Activated CD4-positive, alpha-beta T cell treated with anti-CD3 and anti-CD28 coated beads for 36 hours (primary cell): Measurements from ENCODE around the gene LIFR. TPM values are rescaled to one million over a fixed set of nuclear protein-coding genes. Genes with fewer than 3 reads are reported as not detected.

Experiments
- ATAC-seq: fragments of 200-7000 bp; cut with Tn5 transposase; one replicate; pipeline ENCODE4 v1.10.0; 2021; ENCODE audit warnings: mild to moderate bottlenecking, moderate library complexity
- CTCF ChIA-PET: fragments of 350-600 bp; sonication (Branson Sonifier 250); formaldehyde crosslinking; loops from one replicate; lab custom pipeline; 2021; ENCODE audit warnings: antibody characterized with exemption; lab: Charles Lee
- POLR2A ChIA-PET: fragments of 350-600 bp; sonication (Branson Sonifier 250); formaldehyde crosslinking; loops from one replicate; lab custom pipeline; 2021; ENCODE audit warnings: antibody characterized with exemption, inconsistent platforms; lab: Charles Lee
- DNase-seq: peaks from one replicate; pipeline ENCODE4 v3.0.0-alpha.2; 2020
- H3K27ac Mint-ChIP-seq: one replicate; pipeline ENCODE4 v1.8.0; 2021; ENCODE audit warnings: mixed read lengths
- H3K27me3 Mint-ChIP-seq: one replicate; pipeline ENCODE4 v1.8.0; 2021; ENCODE audit warnings: mixed read lengths
- H3K36me3 Mint-ChIP-seq: one replicate; pipeline ENCODE4 v1.8.0; 2021; ENCODE audit warnings: low read depth, mixed read lengths
- H3K4me1 Mint-ChIP-seq: one replicate; pipeline ENCODE4 v1.8.0; 2021; ENCODE audit warnings: mixed read lengths
- H3K4me3 Mint-ChIP-seq: one replicate; pipeline ENCODE4 v1.8.0; 2021; ENCODE audit warnings: mild to moderate bottlenecking, moderate library complexity, mixed read lengths
- H3K9me3 Mint-ChIP-seq: one replicate; pipeline ENCODE4 v1.8.0; 2021; ENCODE audit warnings: low read depth, mixed read lengths
- intact Hi-C, 2 experiments: fragments of 100-400 bp; cut with DNase I in 1 of 2; cut with micrococcal nuclease in 1 of 2; formaldehyde crosslinking; loops; one replicate each; pipeline versions ENCODE4 v1.14.2 to v1.15.1; 2022 to 2024; cut with DNase I, micrococcal nuclease
- total RNA-seq, 2 experiments: library from RNA; stranded (reverse); gene quantifications; one replicate each; pipeline ENCODE4 v1.2.3, GENCODE V29; 2021

Gene LIFR
- total RNA-seq, 2 experiments from 2014 or later, result 0.09 to 0.14 TPM

DNA sequence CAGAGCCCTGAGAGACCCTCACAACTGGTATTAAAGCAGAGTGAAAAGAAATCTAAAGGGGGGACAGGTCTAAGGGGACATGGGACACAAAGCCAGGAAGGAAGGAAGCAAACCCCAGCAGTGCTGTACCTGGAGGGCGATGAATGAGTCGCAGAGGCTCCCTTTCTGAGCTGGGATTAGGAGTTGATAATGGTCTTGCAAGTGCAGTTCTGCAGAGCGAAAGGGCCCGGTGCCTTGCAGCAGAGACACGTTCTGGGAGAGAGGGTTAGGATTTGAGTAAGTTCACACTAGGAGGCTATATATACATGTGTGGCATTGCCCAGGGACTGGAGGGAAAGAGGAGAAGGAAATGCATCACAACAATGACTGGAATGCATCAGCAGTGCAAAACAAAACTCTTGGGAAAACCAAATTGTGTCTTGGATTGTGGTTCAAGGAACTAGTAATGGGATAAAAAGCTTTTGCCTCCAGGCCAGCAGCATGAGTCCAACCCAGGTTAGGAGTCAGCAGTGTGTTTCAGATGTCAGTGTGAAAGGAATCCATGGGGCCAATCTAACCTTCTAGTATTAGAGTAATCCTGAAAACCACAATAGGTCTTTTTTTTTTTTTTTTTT, 38.8 kb upstream of the LIFR start:
- H3K27ac Mint-ChIP-seq, result no peak overlapping the region
- H3K9me3 Mint-ChIP-seq, result no peaks in the 10 kb centered on the region
- CTCF ChIA-PET, result interaction anchor here (0.6 to 1.2 kb wide), 2 partner anchors 10 to 402 kb away, joined by 3 to 4 read pairs; no protein-coding TSS in a partner anchor
- H3K27me3 Mint-ChIP-seq, result peaks cover 20% of the 10 kb centered on the region
- no peaks in the 10 kb centered on the region for H3K36me3 Mint-ChIP-seq
- H3K4me1 Mint-ChIP-seq, result no peaks in the 10 kb centered on the region
- POLR2A ChIA-PET, result no interaction called here
- ATAC-seq (no peak), DNase-seq (no peak)
- no peak overlapping the region for H3K4me3 Mint-ChIP-seq
- intact Hi-C loops, result no loop called here

DNA sequence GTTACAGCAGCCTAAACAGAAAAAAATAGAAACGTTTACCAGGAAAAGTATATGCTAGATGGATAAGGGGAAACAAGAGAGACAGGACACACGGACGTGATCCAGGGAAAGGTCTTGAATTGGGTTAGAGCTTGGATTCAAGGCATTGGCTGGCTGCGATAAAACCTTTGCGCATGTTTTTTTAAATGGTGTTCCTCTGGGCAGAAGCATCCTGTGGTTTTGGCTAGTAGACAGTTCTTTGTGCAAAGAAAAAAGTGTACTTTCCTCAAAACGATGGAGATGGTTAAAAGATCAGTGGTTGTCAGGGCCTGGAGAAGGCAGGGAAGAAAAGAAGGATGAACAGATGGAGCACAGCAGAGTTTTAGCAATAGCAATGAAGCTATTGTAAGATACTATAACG, 37.5 kb upstream of the LIFR start:
- ATAC-seq (no peak), DNase-seq (no peak)
- H3K9me3 Mint-ChIP-seq, result no peaks in the 10 kb centered on the region
- no peaks in the 10 kb centered on the region for H3K4me1 Mint-ChIP-seq
- H3K27me3 Mint-ChIP-seq, result peaks cover 18% of the 10 kb centered on the region
- H3K27ac Mint-ChIP-seq, result no peak overlapping the region
- H3K4me3 Mint-ChIP-seq, result no peak overlapping the region
- ChIA-PET POLR2A (no interaction called here), CTCF (interaction anchor here (1.2 kb wide), 1 partner anchor 9 kb away, joined by 3 read pairs; no protein-coding TSS in a partner anchor)
- intact Hi-C loops, result no loop called here
- H3K36me3 Mint-ChIP-seq, result no peaks in the 10 kb centered on the region

DNA sequence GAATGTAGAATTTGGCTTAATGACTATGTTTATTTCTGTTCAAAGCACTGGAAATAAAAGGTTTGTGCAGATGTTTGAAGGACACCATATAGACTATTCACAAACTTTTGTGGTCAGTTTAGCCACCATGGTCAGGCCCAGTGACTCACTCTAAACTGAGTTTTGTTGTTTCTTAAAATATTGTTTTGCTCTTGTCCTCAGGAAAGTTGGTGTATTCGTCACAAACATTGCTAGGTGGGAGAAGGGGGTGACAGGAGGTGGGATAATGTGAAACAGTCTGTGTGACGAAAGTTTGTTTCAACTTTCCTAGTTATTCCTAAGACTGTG, 35.0 kb upstream of the LIFR start:
- intact Hi-C loops, result no loop called here
- no peak for ATAC-seq
- H3K27ac Mint-ChIP-seq, result no peak overlapping the region
- H3K36me3 Mint-ChIP-seq, result no peaks in the 10 kb centered on the region
- H3K27me3 Mint-ChIP-seq, result peaks cover 10% of the 10 kb centered on the region
- no peaks in the 10 kb centered on the region for H3K4me1 Mint-ChIP-seq
- DNase-seq, result no peak
- H3K9me3 Mint-ChIP-seq, result no peaks in the 10 kb centered on the region
- no peak overlapping the region for H3K4me3 Mint-ChIP-seq
- ChIA-PET POLR2A (no interaction called here), CTCF (no interaction called here)

DNA sequence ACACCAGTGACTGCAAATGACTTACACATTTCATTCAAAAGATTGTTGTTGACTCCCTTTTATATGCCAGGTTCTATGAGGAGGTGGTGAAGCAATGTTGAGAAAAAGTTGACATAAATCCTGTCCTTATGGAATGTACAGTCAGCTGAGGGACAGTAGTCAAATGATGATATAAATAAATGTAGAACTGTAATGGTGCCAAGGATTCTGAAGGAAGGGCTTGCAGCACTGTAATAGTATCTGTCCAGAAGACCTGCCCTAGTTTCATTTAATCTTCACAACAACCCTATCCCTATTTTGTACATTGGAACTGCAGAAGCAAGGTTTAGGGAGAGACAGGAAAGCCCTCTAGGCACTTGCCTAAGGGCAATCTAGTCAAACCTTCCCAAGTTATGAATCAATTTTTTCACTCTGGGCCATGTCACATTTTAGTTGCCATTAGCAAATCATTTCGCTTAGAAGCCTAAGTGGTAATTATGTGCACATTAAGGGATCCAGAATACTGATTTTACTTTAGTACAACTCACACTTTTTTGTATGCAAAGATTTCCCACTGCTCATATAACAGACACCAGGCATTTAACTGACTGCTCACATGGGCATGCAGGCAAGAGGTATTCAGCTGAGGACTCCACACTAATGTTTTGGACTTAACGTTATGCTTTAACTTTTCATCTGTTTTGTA, 34.5 kb upstream of the LIFR start:
- ChIA-PET CTCF (no interaction called here), POLR2A (no interaction called here)
- H3K9me3 Mint-ChIP-seq, result no peaks in the 10 kb centered on the region
- H3K27ac Mint-ChIP-seq, result no peak overlapping the region
- H3K27me3 Mint-ChIP-seq, result peaks cover 10% of the 10 kb centered on the region
- intact Hi-C loops, result no loop called here
- DNase-seq (no peak), ATAC-seq (no peak)
- no peak overlapping the region for H3K4me3 Mint-ChIP-seq
- no peaks in the 10 kb centered on the region for H3K36me3 Mint-ChIP-seq
- no peaks in the 10 kb centered on the region for H3K4me1 Mint-ChIP-seq

DNA sequence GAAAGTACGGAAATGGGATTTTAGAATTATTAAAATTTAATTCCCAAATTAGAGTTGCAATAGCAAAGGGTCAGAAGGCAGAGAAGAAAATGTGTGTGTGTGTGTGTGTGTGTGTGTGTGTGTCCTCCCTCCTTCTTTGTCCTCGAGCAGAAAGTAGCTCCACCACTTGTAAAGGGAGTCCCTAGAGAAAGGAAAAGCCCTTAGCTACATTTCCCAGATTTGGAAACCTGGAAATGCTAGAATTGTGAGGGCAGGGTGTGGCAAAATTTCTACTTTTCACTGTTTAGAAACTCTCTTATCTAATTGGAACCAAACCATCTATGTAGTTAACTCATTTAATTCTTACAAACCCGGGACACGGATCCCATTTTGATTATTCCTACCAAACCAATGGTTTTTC, 33.2 kb upstream of the LIFR start:
- no peak for DNase-seq
- ATAC-seq, result no peak
- Mint-ChIP-seq H3K27me3 (peaks cover 6% of the 10 kb centered on the region), H3K36me3 (no peaks in the 10 kb centered on the region), H3K4me1 (no peaks in the 10 kb centered on the region), H3K27ac (no peak overlapping the region), H3K4me3 (no peak overlapping the region), H3K9me3 (no peaks in the 10 kb centered on the region)
- POLR2A ChIA-PET, result no interaction called here
- CTCF ChIA-PET, result interaction anchor here (0.6 to 1.3 kb wide), 2 partner anchors 16 to 310 kb away, joined by 3 to 4 read pairs; no protein-coding TSS in a partner anchor
- intact Hi-C loops, result no loop called here

DNA sequence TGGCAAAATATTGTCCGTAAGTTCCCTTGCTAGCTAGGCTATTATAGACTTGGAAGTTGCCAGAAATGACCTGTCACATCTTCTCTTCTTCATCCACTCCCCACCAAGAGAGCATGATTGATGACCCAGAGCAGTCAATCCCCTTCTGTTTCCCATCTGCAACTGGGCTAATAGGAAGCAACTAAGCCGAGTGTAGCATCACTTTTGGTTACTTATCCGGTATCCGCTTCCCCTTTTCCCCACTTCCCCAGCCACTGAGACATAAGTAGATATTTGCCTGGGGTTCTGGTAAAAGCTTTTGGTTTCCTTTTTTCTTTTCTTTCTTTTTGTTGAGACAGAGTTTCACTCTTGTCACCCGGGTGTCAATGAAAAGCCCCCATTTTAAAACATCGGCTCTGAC, 29.4 kb upstream of the LIFR start:
- DNase-seq (no peak), ATAC-seq (no peak)
- Mint-ChIP-seq H3K4me3 (no peak overlapping the region), H3K9me3 (no peaks in the 10 kb centered on the region), H3K36me3 (no peaks in the 10 kb centered on the region), H3K27me3 (peaks cover 22% of the 10 kb centered on the region), H3K4me1 (peaks cover 3% of the 10 kb centered on the region), H3K27ac (no peak overlapping the region)
- intact Hi-C loops, result no loop called here
- POLR2A ChIA-PET, result no interaction called here
- CTCF ChIA-PET, result no interaction called here

DNA sequence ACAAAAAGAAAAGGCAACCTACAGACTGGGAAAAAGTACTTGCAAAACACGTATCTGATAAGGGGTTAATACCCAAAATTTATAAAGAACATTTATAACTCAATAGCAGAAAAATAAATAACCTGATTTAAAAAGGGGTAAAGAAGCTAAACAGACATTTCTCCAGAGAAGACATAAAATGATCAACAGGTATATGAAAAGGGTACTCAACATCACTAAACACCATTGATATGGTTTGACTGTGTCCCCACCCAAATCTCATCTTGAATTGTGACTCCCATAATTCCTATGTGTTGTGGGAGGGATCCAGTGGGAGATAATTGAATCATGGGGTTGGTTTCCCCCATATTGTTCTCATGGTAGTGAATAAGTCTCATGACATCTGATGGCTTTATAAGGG, 27.1 kb upstream of the LIFR start:
- ATAC-seq, result no peak
- Mint-ChIP-seq H3K27ac (no peak overlapping the region), H3K36me3 (no peaks in the 10 kb centered on the region), H3K4me1 (peaks cover 3% of the 10 kb centered on the region), H3K27me3 (peaks cover 23% of the 10 kb centered on the region), H3K4me3 (no peak overlapping the region), H3K9me3 (no peaks in the 10 kb centered on the region)
- DNase-seq, result no peak
- CTCF ChIA-PET, result no interaction called here
- POLR2A ChIA-PET, result no interaction called here
- intact Hi-C loops, result no loop called here

DNA sequence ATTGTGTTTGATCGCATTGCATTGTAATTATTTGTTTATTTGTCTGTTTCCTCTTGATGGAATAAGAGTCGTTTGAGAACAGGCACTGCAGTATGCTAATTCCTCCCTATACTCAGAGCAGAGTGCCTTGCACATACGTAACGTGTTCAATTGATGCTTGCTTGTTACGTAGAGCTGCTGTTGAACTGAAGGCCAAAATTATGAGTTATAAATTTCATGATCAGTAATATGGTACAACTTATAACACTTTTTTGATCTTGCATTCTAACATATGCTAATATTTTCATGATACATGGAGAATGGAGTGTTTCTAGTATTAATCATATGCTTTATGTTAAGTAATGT, 26.5 kb upstream of the LIFR start:
- Mint-ChIP-seq H3K27me3 (peaks cover 23% of the 10 kb centered on the region), H3K9me3 (no peaks in the 10 kb centered on the region), H3K4me3 (no peak overlapping the region), H3K36me3 (no peaks in the 10 kb centered on the region), H3K4me1 (peaks cover 3% of the 10 kb centered on the region), H3K27ac (no peak overlapping the region)
- ATAC-seq (no peak), DNase-seq (no peak)
- ChIA-PET POLR2A (no interaction called here), CTCF (interaction anchor here (1.1 kb wide), 1 partner anchor 227 kb away, joined by 6 read pairs; no protein-coding TSS in a partner anchor)
- intact Hi-C loops, result no loop called here

DNA sequence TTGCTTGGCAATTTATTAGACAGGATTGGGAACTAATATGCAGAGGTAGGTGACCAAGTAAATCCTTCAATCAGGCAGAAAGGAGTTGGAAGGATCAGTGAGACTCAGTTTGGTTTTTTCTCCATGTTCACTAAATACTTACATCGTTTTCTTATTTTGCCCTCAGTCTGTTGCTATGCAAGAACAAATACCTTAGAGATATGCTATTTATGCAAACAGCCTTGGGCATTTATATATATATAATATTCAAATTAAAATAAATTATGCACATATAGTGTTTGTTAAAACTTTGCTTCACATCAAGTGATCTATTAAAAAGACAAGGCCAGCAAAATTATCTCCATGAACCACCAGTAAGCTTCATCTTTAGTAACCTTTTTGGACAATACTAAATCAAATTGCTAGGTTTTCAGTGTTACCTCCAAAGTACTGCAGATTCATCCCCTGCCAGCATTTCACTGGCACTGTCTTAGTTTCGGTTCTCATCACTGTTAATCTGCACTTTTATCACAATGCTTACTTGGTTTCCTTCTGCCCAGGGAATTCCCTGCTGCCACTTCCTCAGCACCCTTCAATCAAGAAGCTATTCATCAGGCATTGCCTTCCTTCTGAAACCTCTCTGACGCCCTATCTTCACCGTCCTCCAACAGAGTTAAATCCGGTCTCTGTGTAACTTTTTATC, 26.0 kb upstream of the LIFR start:
- H3K36me3 Mint-ChIP-seq, result no peaks in the 10 kb centered on the region
- intact Hi-C loops, result no loop called here
- ChIA-PET CTCF (interaction anchor here (1.1 kb wide), 1 partner anchor 227 kb away, joined by 6 read pairs; no protein-coding TSS in a partner anchor), POLR2A (no interaction called here)
- DNase-seq (no peak), ATAC-seq (peak; percentile 12)
- H3K4me1 Mint-ChIP-seq, result peaks cover 3% of the 10 kb centered on the region
- no peak overlapping the region for H3K4me3 Mint-ChIP-seq
- H3K27ac Mint-ChIP-seq, result no peak overlapping the region
- H3K9me3 Mint-ChIP-seq, result no peaks in the 10 kb centered on the region
- peaks cover 24% of the 10 kb centered on the region for H3K27me3 Mint-ChIP-seq

DNA sequence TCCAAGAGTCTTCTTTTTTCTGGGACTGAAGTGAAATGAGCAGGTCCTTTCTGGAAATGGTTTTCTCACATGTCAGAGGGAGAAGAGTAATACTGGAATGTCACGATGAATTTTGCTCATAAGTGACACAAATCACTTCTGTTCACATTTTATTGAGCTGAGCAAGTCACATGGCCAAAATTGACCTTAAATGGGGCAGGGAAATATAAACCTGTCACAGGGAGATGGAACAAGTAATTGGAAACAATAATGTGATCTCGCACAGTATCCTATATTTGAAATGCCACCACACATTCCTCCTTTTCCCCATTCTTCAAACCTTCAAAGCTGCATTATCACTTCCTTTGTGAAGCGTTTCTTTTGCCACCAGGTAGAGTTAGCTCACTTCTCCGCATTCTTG, 25.2 kb upstream of the LIFR start:
- Mint-ChIP-seq H3K4me1 (peaks cover 3% of the 10 kb centered on the region), H3K9me3 (no peaks in the 10 kb centered on the region), H3K27me3 (peaks cover 27% of the 10 kb centered on the region), H3K36me3 (no peaks in the 10 kb centered on the region), H3K27ac (no peak overlapping the region), H3K4me3 (no peak overlapping the region)
- ChIA-PET CTCF (no interaction called here), POLR2A (no interaction called here)
- intact Hi-C loops, result no loop called here
- DNase-seq (no peak), ATAC-seq (no peak)

DNA sequence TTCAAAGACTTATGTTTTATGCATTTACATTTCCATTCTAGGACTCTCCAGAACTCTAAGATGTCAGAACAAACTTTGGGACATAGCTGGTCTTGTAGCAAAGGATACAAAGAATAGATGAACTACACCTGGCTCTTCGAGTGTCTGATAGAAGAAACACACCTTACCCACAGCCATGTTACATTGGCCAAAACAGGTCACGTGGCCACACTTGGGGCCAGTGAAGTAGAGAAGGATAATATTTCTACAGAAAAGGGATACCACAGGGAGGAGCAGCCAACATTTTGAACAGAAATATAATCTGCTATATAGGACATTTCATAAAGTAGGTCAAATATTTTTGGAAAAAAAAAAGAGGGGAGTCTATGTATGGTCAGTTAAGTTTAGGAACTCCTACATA, 22.7 kb upstream of the LIFR start:
- Mint-ChIP-seq H3K27me3 (peaks cover 23% of the 10 kb centered on the region), H3K4me3 (no peak overlapping the region), H3K4me1 (peaks cover 3% of the 10 kb centered on the region), H3K36me3 (no peaks in the 10 kb centered on the region), H3K27ac (no peak overlapping the region), H3K9me3 (no peaks in the 10 kb centered on the region)
- POLR2A ChIA-PET, result no interaction called here
- intact Hi-C loops, result no loop called here
- no peak for DNase-seq
- CTCF ChIA-PET, result no interaction called here
- ATAC-seq, result no peak
